ENCODE data around the gene ESYT1. TPM values are rescaled to one million over a fixed set of nuclear protein-coding genes. Genes with fewer than 3 reads are reported as not detected.
A peak's percentile ranks its signal among the peaks of the same experiment; 100 is the strongest.

Gene ESYT1
- 100 to 1,000 TPM; 266 to 279 TPM for total RNA-seq

- POLR2A ChIA-PET, result interaction anchor here (0.7 to 11.6 kb wide), 25 partner anchors 10 to 340 kb away, joined by 3 to 178 read pairs (median 5); partner anchors contain the start of genes ANKRD52, IL23A, MYL6 and MYL6B
- no peaks in the 10 kb centered on the region for H3K27me3 Mint-ChIP-seq
- peak; percentile 99 for DNase-seq
- peaks cover 52% of the 10 kb centered on the region for H3K36me3 Mint-ChIP-seq (ENCODE audit: low read depth)
- H3K4me3 Mint-ChIP-seq, result peak within 1 kb of the TSS; percentile 97
- H3K4me1 Mint-ChIP-seq, result peaks cover 75% of the 10 kb centered on the region
- peaks cover 5% of the 10 kb centered on the region for H3K9me3 Mint-ChIP-seq
- peak within 1 kb of the TSS; percentile 94 for H3K27ac Mint-ChIP-seq
- CTCF ChIA-PET, result interaction anchor here (0.6 to 15.1 kb wide), 22 partner anchors 11 to 545 kb away, joined by 3 to 271 read pairs (median 4); partner anchors contain the start of genes ANKRD52, MYL6, MYL6B and ORMDL2
Observed at GRCh38 chr12:56127888-56128669, at the start of gene ESYT1. ESYT1 (plus strand) TSS chr12:56128267; CDS start chr12:56128320, 53 bp downstream.

GRCh38 chr12:56078427-56078826, 49.6 kb upstream of the ESYT1 start:
- Mint-ChIP-seq H3K9me3 (no peaks in the 10 kb centered on the region), H3K27me3 (peaks cover 24% of the 10 kb centered on the region), H3K27ac (no peak overlapping the region), H3K36me3 (ENCODE audit: low read depth) (no peaks in the 10 kb centered on the region), H3K4me3 (peak overlapping the region; percentile 74), H3K4me1 (peaks cover 15% of the 10 kb centered on the region)
- CTCF ChIA-PET, result interaction anchor here (1.2 to 7.3 kb wide), 2 partner anchors 25 to 69 kb away, joined by 3 to 60 read pairs; partner anchors contain the start of gene PA2G4
- POLR2A ChIA-PET, result interaction anchor here (4.5 kb wide), 1 partner anchor 26 kb away, joined by 36 read pairs; the partner anchor contains the start of gene PA2G4
- no peak for DNase-seq

GRCh38 chr12:56078931-56079722, 48.9 kb upstream of the ESYT1 start:
- DNase-seq, result peak; percentile 65
- peaks cover 31% of the 10 kb centered on the region for H3K27me3 Mint-ChIP-seq
- H3K27ac Mint-ChIP-seq, result no peak overlapping the region
- H3K36me3 Mint-ChIP-seq (ENCODE audit: low read depth), result no peaks in the 10 kb centered on the region
- H3K4me3 Mint-ChIP-seq, result peak overlapping the region; percentile 74
- H3K4me1 Mint-ChIP-seq, result peaks cover 15% of the 10 kb centered on the region
- no peaks in the 10 kb centered on the region for H3K9me3 Mint-ChIP-seq
- ChIA-PET CTCF (interaction anchor here (0.8 to 7.3 kb wide), 10 partner anchors 9 to 105 kb away, joined by 3 to 60 read pairs (median 4); partner anchors contain the start of genes ESYT1, PA2G4, RAB5B and ZC3H10), POLR2A (interaction anchor here (0.6 to 4.5 kb wide), 5 partner anchors 16 to 385 kb away, joined by 3 to 36 read pairs (median 3); partner anchors contain the start of genes PA2G4 and RPL41)

- H3K27ac Mint-ChIP-seq, result no peak within 1 kb of the TSS
- peaks cover 33% of the 10 kb centered on the region for H3K27me3 Mint-ChIP-seq
- H3K36me3 Mint-ChIP-seq (ENCODE audit: low read depth), result no peaks in the 10 kb centered on the region
- H3K9me3 Mint-ChIP-seq, result no peaks in the 10 kb centered on the region
- ChIA-PET POLR2A (interaction anchor here (0.6 to 4.5 kb wide), 5 partner anchors 16 to 384 kb away, joined by 3 to 36 read pairs (median 3); partner anchors contain the start of genes PA2G4 and RPL41), CTCF (interaction anchor here (0.7 to 7.3 kb wide), 12 partner anchors 10 to 106 kb away, joined by 3 to 60 read pairs (median 4); partner anchors contain the start of genes ESYT1, PA2G4, RAB5B and ZC3H10)
- peak within 1 kb of the TSS; percentile 74 for H3K4me3 Mint-ChIP-seq
- peaks cover 15% of the 10 kb centered on the region for H3K4me1 Mint-ChIP-seq
- peak; percentile 73 for DNase-seq
Observed at GRCh38 chr12:56079723-56080555, 48.1 kb upstream of the ESYT1 start, which contains the start of gene ERBB3. ERBB3 (plus strand) TSS chr12:56080165; CDS start chr12:56080301, 136 bp downstream.

- peak overlapping the region; percentile 74 for H3K4me3 Mint-ChIP-seq
- DNase-seq, result no peak
- H3K27ac Mint-ChIP-seq, result no peak overlapping the region
- peaks cover 16% of the 10 kb centered on the region for H3K4me1 Mint-ChIP-seq
- H3K9me3 Mint-ChIP-seq, result no peaks in the 10 kb centered on the region
- ChIA-PET POLR2A (interaction anchor here (0.9 to 4.5 kb wide), 3 partner anchors 23 to 35 kb away, joined by 3 to 36 read pairs (median 3); partner anchors contain the start of gene PA2G4), CTCF (interaction anchor here (0.7 to 7.3 kb wide), 6 partner anchors 10 to 39 kb away, joined by 3 to 60 read pairs (median 4); partner anchors contain the start of gene PA2G4)
- no peaks in the 10 kb centered on the region for H3K36me3 Mint-ChIP-seq (ENCODE audit: low read depth)
- H3K27me3 Mint-ChIP-seq, result peaks cover 35% of the 10 kb centered on the region
Observed at GRCh38 chr12:56080556-56081138, 47.4 kb upstream of the ESYT1 start.

GRCh38 chr12:56081393-56082347, 46.4 kb upstream of the ESYT1 start:
- H3K27ac Mint-ChIP-seq, result no peak overlapping the region
- H3K9me3 Mint-ChIP-seq, result no peaks in the 10 kb centered on the region
- ChIA-PET CTCF (interaction anchor here (0.8 to 7.3 kb wide), 5 partner anchors 9 to 38 kb away, joined by 3 to 60 read pairs (median 3); partner anchors contain the start of gene PA2G4), POLR2A (interaction anchor here (0.9 to 4.5 kb wide), 5 partner anchors 9 to 35 kb away, joined by 3 to 36 read pairs (median 3); partner anchors contain the start of genes PA2G4 and RPL41)
- H3K36me3 Mint-ChIP-seq (ENCODE audit: low read depth), result no peaks in the 10 kb centered on the region
- DNase-seq, result no peak
- peaks cover 35% of the 10 kb centered on the region for H3K27me3 Mint-ChIP-seq
- peaks cover 16% of the 10 kb centered on the region for H3K4me1 Mint-ChIP-seq
- no peak overlapping the region for H3K4me3 Mint-ChIP-seq

GRCh38 chr12:56082382-56082781, 45.7 kb upstream of the ESYT1 start:
- Mint-ChIP-seq H3K4me1 (peaks cover 16% of the 10 kb centered on the region), H3K27me3 (peaks cover 35% of the 10 kb centered on the region), H3K27ac (no peak overlapping the region), H3K36me3 (ENCODE audit: low read depth) (no peaks in the 10 kb centered on the region), H3K9me3 (no peaks in the 10 kb centered on the region), H3K4me3 (no peak overlapping the region)
- ChIA-PET POLR2A (interaction anchor here (0.9 to 4.5 kb wide), 3 partner anchors 10 to 34 kb away, joined by 3 to 36 read pairs (median 4); partner anchors contain the start of genes PA2G4 and RPL41), CTCF (interaction anchor here (0.6 to 7.3 kb wide), 4 partner anchors 17 to 114 kb away, joined by 3 to 60 read pairs (median 4); partner anchors contain the start of genes PA2G4 and ZC3H10)
- DNase-seq, result no peak

GRCh38 chr12:56082967-56083366, 45.1 kb upstream of the ESYT1 start:
- DNase-seq, result no peak
- H3K27me3 Mint-ChIP-seq, result peaks cover 35% of the 10 kb centered on the region
- CTCF ChIA-PET, result interaction anchor here (0.6 to 7.3 kb wide), 3 partner anchors 21 to 115 kb away, joined by 3 to 60 read pairs (median 4); partner anchors contain the start of genes PA2G4 and ZC3H10
- H3K4me3 Mint-ChIP-seq, result no peak overlapping the region
- POLR2A ChIA-PET, result interaction anchor here (0.9 to 1.2 kb wide), 2 partner anchors 10 to 34 kb away, joined by 3 to 4 read pairs; partner anchors contain the start of gene RPL41
- no peak overlapping the region for H3K27ac Mint-ChIP-seq
- peaks cover 16% of the 10 kb centered on the region for H3K4me1 Mint-ChIP-seq
- no peaks in the 10 kb centered on the region for H3K9me3 Mint-ChIP-seq
- H3K36me3 Mint-ChIP-seq (ENCODE audit: low read depth), result no peaks in the 10 kb centered on the region

GRCh38 chr12:56084958-56085543, 43.0 kb upstream of the ESYT1 start:
- peaks cover 29% of the 10 kb centered on the region for H3K27me3 Mint-ChIP-seq
- H3K9me3 Mint-ChIP-seq, result no peaks in the 10 kb centered on the region
- peaks cover 8% of the 10 kb centered on the region for H3K4me1 Mint-ChIP-seq
- no peak overlapping the region for H3K4me3 Mint-ChIP-seq
- CTCF ChIA-PET, result interaction anchor here (0.6 to 3.2 kb wide), 19 partner anchors 8 to 291 kb away, joined by 3 to 28 read pairs (median 4); partner anchors contain the start of genes ESYT1, MYL6B, PA2G4 and ZC3H10
- POLR2A ChIA-PET, result interaction anchor here (1.1 to 3.2 kb wide), 4 partner anchors 17 to 67 kb away, joined by 3 to 22 read pairs (median 4); partner anchors contain the start of gene PA2G4
- no peak overlapping the region for H3K27ac Mint-ChIP-seq
- DNase-seq, result peak; percentile 47
- H3K36me3 Mint-ChIP-seq (ENCODE audit: low read depth), result no peaks in the 10 kb centered on the region

- POLR2A ChIA-PET, result interaction anchor here (0.8 to 3.2 kb wide), 5 partner anchors 16 to 45 kb away, joined by 3 to 22 read pairs (median 3); partner anchors contain the start of genes PA2G4 and ZC3H10
- Mint-ChIP-seq H3K4me1 (peaks cover 3% of the 10 kb centered on the region), H3K27me3 (peaks cover 24% of the 10 kb centered on the region), H3K9me3 (no peaks in the 10 kb centered on the region), H3K36me3 (ENCODE audit: low read depth) (no peaks in the 10 kb centered on the region), H3K4me3 (no peak overlapping the region), H3K27ac (no peak overlapping the region)
- no peak for DNase-seq
- CTCF ChIA-PET, result interaction anchor here (0.6 to 3.2 kb wide), 10 partner anchors 9 to 39 kb away, joined by 3 to 28 read pairs (median 6); partner anchors contain the start of genes PA2G4 and ZC3H10
Observed at GRCh38 chr12:56086096-56086495, 42.0 kb upstream of the ESYT1 start.

Measured in activated CD4-positive, alpha-beta memory T cell treated with anti-CD3 and anti-CD28 coated beads, Interleukin-2, amount 10 ng/mL, durations not matched to agents 7 days and 5 days (primary cell).